ENCODE data around the gene CD82. TPM values are rescaled to one million over a fixed set of nuclear protein-coding genes. Genes with fewer than 3 reads are reported as not detected.

CD82 gene
- total RNA-seq, 1 donor from 2014 or later: 4.4 TPM

DNA sequence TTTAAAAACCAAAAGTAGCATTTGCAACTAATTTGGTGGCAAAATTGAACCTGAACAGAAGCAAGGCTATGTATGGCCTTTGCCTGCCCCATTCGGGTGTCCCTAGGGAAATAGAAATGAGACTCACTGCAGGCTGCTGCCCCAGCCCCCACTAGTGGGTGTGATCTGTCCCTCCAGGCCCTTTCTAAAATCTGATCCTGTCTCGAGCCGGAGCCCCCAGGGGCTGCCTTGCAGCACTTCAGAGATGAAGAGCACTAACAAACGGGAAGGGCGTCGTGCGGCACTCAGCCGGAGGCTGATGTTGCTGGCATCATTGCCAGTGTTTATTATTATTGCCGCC lies 43.2 kb downstream of the CD82 start:
- TF ChIP-seq, protein P1, sequence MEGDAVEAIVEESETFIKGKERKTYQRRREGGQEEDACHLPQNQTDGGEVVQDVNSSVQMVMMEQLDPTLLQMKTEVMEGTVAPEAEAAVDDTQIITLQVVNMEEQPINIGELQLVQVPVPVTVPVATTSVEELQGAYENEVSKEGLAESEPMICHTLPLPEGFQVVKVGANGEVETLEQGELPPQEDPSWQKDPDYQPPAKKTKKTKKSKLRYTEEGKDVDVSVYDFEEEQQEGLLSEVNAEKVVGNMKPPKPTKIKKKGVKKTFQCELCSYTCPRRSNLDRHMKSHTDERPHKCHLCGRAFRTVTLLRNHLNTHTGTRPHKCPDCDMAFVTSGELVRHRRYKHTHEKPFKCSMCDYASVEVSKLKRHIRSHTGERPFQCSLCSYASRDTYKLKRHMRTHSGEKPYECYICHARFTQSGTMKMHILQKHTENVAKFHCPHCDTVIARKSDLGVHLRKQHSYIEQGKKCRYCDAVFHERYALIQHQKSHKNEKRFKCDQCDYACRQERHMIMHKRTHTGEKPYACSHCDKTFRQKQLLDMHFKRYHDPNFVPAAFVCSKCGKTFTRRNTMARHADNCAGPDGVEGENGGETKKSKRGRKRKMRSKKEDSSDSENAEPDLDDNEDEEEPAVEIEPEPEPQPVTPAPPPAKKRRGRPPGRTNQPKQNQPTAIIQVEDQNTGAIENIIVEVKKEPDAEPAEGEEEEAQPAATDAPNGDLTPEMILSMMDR (IDR thresholded peaks at IDR 0.05; ENCODE audit: partially characterized antibody, unreplicated experiment): no peak
- Mint-ChIP-seq H3K27ac (ENCODE audit: unreplicated experiment) (no peak overlapping the region), H3K4me1 (ENCODE audit: low read depth, unreplicated experiment) (peaks cover 21% of the 10 kb centered on the region), H3K9me3 (ENCODE audit: unreplicated experiment) (peaks cover 8% of the 10 kb centered on the region), H3K36me3 (ENCODE audit: unreplicated experiment) (no peaks in the 10 kb centered on the region), H3K4me3 (ENCODE audit: unreplicated experiment) (no peak overlapping the region), H3K27me3 (ENCODE audit: unreplicated experiment) (peaks cover 9% of the 10 kb centered on the region)
- no peak for DNase-seq

DNA sequence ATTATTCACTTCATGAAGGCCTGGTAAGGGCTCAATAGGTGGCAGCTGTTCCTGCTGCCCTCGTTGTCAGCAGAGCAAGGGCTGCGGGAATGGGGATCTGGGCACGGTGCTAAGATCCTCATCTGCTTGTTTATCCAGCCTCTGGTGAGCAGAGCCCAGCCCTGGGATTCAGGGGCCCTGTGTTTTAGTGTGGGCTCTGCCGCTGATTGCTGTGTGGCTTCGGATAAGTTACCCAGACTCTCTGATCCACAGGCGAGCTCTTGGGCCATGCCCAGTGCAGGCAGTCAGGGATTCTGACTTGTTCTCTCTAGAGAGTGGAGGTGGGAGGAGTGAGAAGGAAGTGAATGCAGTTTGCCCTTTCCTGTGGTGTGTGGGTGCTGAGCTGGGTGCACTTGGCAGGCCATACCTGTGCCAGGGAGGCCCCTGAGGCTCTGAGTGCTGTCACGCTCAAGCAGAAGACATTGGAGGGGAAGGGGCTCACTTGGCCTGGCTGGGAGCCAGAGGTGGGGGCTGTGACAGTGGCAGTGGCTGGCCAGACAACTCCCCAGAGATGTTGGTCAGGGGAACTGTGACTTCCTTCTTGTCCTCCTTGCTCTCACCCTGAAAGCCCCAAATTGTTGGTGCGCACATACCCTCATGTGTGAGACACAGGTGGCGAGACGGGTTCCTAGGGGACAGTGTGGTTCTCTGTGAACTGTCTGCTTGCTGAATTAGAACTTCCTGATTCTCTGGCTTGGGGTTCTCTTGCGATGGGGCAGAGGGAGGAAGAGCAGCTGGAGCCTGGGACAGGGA lies 43.7 kb downstream of the CD82 start:
- TF ChIP-seq, protein P1 (IDR thresholded peaks at IDR 0.05; ENCODE audit: partially characterized antibody, unreplicated experiment): no peak
- Mint-ChIP-seq H3K36me3 (ENCODE audit: unreplicated experiment) (no peaks in the 10 kb centered on the region), H3K4me3 (ENCODE audit: unreplicated experiment) (no peak overlapping the region), H3K27me3 (ENCODE audit: unreplicated experiment) (peaks cover 9% of the 10 kb centered on the region), H3K4me1 (ENCODE audit: low read depth, unreplicated experiment) (peaks cover 21% of the 10 kb centered on the region), H3K9me3 (ENCODE audit: unreplicated experiment) (peaks cover 8% of the 10 kb centered on the region), H3K27ac (ENCODE audit: unreplicated experiment) (no peak overlapping the region)
- no peak for DNase-seq

DNA sequence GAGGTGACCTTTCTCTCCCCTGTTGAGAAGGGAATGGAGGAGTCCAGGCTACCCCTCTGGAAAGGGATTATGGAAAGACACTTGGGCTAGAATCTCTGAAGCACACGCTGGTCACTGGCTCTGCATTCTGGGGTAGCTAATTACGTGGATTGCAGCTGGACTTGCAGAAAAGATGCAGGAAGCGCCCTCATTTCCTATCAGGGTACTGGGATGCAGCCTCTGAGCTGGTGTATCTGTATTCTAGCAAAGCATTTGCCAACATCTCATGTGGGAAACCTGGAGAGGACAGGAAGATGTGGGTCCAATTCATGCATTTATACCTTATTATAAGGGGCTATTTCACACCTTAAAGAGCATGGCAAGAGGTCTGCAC lies 44.3 kb downstream of the CD82 start:
- Mint-ChIP-seq H3K4me3 (ENCODE audit: unreplicated experiment) (no peak overlapping the region), H3K4me1 (ENCODE audit: low read depth, unreplicated experiment) (peaks cover 19% of the 10 kb centered on the region), H3K9me3 (ENCODE audit: unreplicated experiment) (peaks cover 8% of the 10 kb centered on the region), H3K27ac (ENCODE audit: unreplicated experiment) (no peak overlapping the region), H3K27me3 (ENCODE audit: unreplicated experiment) (peaks cover 9% of the 10 kb centered on the region), H3K36me3 (ENCODE audit: unreplicated experiment) (no peaks in the 10 kb centered on the region)
- no peak for DNase-seq
- TF ChIP-seq, protein P1 (IDR thresholded peaks at IDR 0.05; ENCODE audit: partially characterized antibody, unreplicated experiment): no peak

DNA sequence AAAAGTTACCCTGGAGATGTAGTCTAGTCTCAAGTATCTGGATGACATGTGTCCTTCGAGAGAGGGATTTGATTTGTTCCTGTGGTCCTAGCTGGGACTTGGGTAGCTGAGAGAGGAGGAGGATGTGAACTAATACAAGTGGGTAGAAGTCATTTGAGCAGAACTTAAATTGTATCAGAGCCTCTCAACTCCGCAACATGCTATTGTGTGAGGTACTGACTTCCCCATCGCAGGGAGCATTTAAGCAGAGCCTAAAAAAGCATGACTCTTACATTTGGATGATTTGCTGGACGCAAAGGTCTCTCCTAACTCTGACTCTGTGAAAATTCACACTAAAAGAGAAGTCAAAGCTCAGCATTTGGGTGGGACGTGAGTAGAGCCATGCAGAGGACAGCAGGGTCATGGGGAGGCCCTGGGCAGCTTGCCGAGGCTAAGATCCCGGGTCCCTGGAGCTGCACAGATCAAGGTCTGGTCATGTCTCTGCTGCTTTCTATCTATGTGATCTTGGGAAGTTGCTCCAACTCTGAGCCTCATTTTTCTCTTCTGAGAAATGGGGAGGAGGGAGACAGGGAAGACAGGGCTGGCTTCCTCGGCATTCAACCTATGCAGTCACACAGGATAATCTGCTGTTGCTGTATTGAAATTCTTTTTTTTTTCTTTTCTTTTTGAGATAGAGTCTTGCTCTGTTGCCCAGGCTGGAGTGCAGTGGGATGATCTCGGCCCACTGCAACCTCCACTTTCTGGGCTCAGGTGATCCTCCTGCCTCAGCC lies 44.9 kb downstream of the CD82 start:
- Mint-ChIP-seq H3K27ac (ENCODE audit: unreplicated experiment) (no peak overlapping the region), H3K4me1 (ENCODE audit: low read depth, unreplicated experiment) (peaks cover 19% of the 10 kb centered on the region), H3K27me3 (ENCODE audit: unreplicated experiment) (peaks cover 9% of the 10 kb centered on the region), H3K4me3 (ENCODE audit: unreplicated experiment) (no peak overlapping the region), H3K9me3 (ENCODE audit: unreplicated experiment) (peaks cover 8% of the 10 kb centered on the region), H3K36me3 (ENCODE audit: unreplicated experiment) (no peaks in the 10 kb centered on the region)
- DNase-seq: no peak
- TF ChIP-seq, protein P1 (IDR thresholded peaks at IDR 0.05; ENCODE audit: partially characterized antibody, unreplicated experiment): no peak

DNA sequence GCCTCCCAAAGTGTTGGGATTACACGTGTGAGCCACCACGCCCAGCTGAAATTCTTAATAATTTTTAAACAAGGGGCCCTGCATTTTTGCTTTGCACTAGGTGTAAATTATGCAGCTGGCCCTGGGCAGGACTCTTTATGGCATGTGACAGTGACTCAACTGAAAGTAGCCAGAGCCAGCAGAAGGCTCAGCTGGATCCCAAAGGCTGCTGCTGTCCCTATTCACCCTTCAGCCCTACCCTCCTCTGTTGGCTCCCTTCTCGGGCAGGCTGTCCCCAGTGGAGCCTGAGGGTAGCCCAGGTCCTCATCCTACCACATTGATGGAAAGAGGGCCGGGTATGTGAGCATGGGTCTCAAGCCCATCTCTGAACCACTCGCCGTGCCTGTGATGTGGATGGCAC lies 45.6 kb downstream of the CD82 start:
- peaks cover 24% of the 10 kb centered on the region for H3K4me1 Mint-ChIP-seq (ENCODE audit: low read depth, unreplicated experiment)
- H3K4me3 Mint-ChIP-seq (ENCODE audit: unreplicated experiment): no peak overlapping the region
- TF ChIP-seq, protein P1 (IDR thresholded peaks at IDR 0.05; ENCODE audit: partially characterized antibody, unreplicated experiment): no peak
- peaks cover 8% of the 10 kb centered on the region for H3K9me3 Mint-ChIP-seq (ENCODE audit: unreplicated experiment)
- peaks cover 7% of the 10 kb centered on the region for H3K27me3 Mint-ChIP-seq (ENCODE audit: unreplicated experiment)
- no peak overlapping the region for H3K27ac Mint-ChIP-seq (ENCODE audit: unreplicated experiment)
- no peaks in the 10 kb centered on the region for H3K36me3 Mint-ChIP-seq (ENCODE audit: unreplicated experiment)
- DNase-seq: no peak

Data from glutamatergic neuron (in vitro differentiated cells).